ENCODE results near the gene NUTF2. TPM values are rescaled to one million over a fixed set of nuclear protein-coding genes. Genes with fewer than 3 reads are reported as not detected.

Gene NUTF2
- total RNA-seq, 1 experiment from 2014 or later = 200 TPM

DNA sequence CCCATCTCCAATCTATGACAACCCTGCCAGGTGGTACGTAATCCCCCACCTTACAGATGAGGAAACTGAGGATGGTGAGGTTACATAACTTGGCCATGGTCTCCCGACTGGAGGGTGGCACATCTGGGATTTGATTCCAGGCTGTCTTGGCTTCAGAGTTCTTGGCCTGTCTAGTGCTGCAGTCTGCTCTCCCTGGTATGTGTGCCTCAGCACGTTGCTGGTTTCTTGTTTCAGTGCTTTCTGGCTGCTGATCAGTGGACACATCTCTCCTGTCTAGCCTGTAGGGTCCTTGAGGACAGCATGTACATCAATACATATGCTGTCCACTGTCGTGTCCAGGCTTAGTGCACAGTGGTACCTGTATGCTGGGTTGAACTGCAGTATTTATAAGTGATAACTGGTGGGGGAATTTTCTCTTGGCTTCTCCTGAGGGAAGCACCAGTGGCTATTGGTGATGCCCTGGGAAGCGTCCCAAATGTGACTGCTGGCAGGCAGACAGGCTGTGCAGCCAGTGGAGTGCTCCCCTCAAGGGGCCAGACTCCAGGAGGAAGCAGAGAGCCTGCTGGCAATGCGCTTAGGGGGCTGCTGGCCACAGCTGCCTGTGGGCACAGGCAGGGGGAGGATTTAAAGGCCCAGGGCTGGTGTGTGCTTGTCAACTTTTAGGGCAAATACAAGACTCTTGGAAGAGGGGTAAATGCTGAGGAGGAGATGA lies 70.6 kb downstream of the NUTF2 start:
- H3K4me3 Mint-ChIP-seq = no peak overlapping the region
- CTCF ChIA-PET = interaction anchor here (1.0 to 1.1 kb wide), 2 partner anchors 9 to 33 kb away, joined by 3 read pairs; partner anchors contain the start of gene NRN1L
- POLR2A ChIA-PET = no interaction called here
- no peaks in the 10 kb centered on the region; the same call in 1 of the 2 replicates for H3K27me3 Mint-ChIP-seq (ENCODE audit: low read depth)
- H3K27ac Mint-ChIP-seq = no peak overlapping the region
- no peak for TF ChIP-seq ETV6 (CRISPR knock-in tag; IDR thresholded peaks at IDR 0.05)
- TF ChIP-seq SOX15 (CRISPR knock-in tag; IDR thresholded peaks at IDR 0.05) = no peak
- TF ChIP-seq NFYB (CRISPR knock-in tag; conservative IDR thresholded peaks at IDR 0.05; ENCODE audit: low read depth) = no peak
- no peak for TF ChIP-seq E2F5 (CRISPR knock-in tag; IDR thresholded peaks at IDR 0.05)
- TF ChIP-seq ATF2 (CRISPR knock-in tag; IDR thresholded peaks at IDR 0.05; ENCODE audit: borderline replicate concordance, low read depth) = no peak
- no peak for TF ChIP-seq GTF2I (CRISPR knock-in tag; conservative IDR thresholded peaks at IDR 0.05)
- no peak for TF ChIP-seq ZNF232 (CRISPR knock-in tag; IDR thresholded peaks at IDR 0.05)
- TF ChIP-seq, protein P1, sequence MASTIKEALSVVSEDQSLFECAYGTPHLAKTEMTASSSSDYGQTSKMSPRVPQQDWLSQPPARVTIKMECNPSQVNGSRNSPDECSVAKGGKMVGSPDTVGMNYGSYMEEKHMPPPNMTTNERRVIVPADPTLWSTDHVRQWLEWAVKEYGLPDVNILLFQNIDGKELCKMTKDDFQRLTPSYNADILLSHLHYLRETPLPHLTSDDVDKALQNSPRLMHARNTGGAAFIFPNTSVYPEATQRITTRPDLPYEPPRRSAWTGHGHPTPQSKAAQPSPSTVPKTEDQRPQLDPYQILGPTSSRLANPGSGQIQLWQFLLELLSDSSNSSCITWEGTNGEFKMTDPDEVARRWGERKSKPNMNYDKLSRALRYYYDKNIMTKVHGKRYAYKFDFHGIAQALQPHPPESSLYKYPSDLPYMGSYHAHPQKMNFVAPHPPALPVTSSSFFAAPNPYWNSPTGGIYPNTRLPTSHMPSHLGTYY (CRISPR knock-in tag; IDR thresholded peaks at IDR 0.05) = no peak
- TF ChIP-seq, protein P2, sequence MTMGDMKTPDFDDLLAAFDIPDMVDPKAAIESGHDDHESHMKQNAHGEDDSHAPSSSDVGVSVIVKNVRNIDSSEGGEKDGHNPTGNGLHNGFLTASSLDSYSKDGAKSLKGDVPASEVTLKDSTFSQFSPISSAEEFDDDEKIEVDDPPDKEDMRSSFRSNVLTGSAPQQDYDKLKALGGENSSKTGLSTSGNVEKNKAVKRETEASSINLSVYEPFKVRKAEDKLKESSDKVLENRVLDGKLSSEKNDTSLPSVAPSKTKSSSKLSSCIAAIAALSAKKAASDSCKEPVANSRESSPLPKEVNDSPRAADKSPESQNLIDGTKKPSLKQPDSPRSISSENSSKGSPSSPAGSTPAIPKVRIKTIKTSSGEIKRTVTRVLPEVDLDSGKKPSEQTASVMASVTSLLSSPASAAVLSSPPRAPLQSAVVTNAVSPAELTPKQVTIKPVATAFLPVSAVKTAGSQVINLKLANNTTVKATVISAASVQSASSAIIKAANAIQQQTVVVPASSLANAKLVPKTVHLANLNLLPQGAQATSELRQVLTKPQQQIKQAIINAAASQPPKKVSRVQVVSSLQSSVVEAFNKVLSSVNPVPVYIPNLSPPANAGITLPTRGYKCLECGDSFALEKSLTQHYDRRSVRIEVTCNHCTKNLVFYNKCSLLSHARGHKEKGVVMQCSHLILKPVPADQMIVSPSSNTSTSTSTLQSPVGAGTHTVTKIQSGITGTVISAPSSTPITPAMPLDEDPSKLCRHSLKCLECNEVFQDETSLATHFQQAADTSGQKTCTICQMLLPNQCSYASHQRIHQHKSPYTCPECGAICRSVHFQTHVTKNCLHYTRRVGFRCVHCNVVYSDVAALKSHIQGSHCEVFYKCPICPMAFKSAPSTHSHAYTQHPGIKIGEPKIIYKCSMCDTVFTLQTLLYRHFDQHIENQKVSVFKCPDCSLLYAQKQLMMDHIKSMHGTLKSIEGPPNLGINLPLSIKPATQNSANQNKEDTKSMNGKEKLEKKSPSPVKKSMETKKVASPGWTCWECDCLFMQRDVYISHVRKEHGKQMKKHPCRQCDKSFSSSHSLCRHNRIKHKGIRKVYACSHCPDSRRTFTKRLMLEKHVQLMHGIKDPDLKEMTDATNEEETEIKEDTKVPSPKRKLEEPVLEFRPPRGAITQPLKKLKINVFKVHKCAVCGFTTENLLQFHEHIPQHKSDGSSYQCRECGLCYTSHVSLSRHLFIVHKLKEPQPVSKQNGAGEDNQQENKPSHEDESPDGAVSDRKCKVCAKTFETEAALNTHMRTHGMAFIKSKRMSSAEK (CRISPR knock-in tag; IDR thresholded peaks at IDR 0.05; ENCODE audit: borderline replicate concordance) = no peak
- no peak for TF ChIP-seq ESRRA (CRISPR knock-in tag; IDR thresholded peaks at IDR 0.05; ENCODE audit: borderline replicate concordance)
- no peak for TF ChIP-seq MLX (CRISPR knock-in tag; IDR thresholded peaks at IDR 0.05)
- no peak for TF ChIP-seq NR2C2 (CRISPR knock-in tag; IDR thresholded peaks at IDR 0.05)
- TF ChIP-seq, protein P3, sequence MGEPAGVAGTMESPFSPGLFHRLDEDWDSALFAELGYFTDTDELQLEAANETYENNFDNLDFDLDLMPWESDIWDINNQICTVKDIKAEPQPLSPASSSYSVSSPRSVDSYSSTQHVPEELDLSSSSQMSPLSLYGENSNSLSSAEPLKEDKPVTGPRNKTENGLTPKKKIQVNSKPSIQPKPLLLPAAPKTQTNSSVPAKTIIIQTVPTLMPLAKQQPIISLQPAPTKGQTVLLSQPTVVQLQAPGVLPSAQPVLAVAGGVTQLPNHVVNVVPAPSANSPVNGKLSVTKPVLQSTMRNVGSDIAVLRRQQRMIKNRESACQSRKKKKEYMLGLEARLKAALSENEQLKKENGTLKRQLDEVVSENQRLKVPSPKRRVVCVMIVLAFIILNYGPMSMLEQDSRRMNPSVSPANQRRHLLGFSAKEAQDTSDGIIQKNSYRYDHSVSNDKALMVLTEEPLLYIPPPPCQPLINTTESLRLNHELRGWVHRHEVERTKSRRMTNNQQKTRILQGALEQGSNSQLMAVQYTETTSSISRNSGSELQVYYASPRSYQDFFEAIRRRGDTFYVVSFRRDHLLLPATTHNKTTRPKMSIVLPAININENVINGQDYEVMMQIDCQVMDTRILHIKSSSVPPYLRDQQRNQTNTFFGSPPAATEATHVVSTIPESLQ (CRISPR knock-in tag; IDR thresholded peaks at IDR 0.05) = no peak
- no peak for TF ChIP-seq SMAD3 (CRISPR knock-in tag; IDR thresholded peaks at IDR 0.05; ENCODE audit: borderline replicate concordance)
- TF ChIP-seq SMAD4 (CRISPR knock-in tag; IDR thresholded peaks at IDR 0.05) = no peak
- TF ChIP-seq USF2 (CRISPR knock-in tag; IDR thresholded peaks at IDR 0.05) = no peak
- no peak for TF ChIP-seq ZBTB21 (CRISPR knock-in tag; IDR thresholded peaks at IDR 0.05; ENCODE audit: borderline replicate concordance)
- no peak for ATAC-seq
- DNase-seq (ENCODE audit: low spot score) = no peak
- peaks cover 44% of the 10 kb centered on the region for H3K4me1 Mint-ChIP-seq
- H3K9me3 Mint-ChIP-seq = no peaks in the 10 kb centered on the region
- H3K36me3 Mint-ChIP-seq = no peaks in the 10 kb centered on the region; the same call in 1 of the 2 replicates

Measured in WTC11 (cell line).